ENCODE data around the gene TREM1.
"Not testable (repeated sequence)": the region's sequence is repeated elsewhere in the genome, so short reads cannot be mapped to it uniquely, and the experiment has no call there.

Gene TREM1

DNA sequence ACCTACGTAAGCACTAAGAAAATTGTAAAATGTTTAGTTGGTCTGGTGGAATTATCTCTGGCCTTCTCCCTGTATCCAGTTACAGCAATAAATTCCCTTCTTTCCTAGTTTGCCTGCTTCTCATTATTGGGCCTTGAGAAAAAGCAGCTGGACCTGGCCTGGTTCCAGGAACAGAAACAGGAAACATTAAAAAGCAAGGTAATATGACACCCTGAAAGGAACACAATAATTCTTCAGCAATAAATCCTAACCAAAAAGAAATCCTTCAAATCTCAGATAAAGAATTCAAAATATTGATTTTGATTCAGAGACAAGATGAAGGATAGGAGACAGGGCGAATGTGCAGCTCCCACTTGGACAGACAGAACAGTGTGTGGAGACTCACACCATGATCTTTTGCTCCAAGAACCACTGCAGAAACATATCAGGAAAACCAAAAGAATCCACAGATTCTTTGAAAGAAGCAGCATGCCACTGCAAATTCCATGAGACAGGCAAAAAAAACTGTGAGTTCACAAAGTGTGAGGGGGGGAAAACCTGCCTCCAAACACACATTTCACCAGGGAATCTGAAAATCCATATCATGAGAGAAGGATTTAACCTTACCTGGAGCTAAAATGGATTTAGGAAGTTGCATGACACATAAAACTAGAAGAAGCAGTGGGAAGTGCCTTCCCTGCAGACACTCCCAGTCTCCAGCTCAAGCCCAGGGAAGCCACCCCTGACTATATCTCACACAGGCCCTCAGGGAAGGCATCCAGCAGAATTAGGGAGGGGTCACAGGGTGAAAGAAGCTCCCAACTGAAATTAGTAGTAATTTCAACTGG lies 28.9 kb downstream of the TREM1 start:
- no peak for DNase-seq (ENCODE audit: low read depth)

DNA sequence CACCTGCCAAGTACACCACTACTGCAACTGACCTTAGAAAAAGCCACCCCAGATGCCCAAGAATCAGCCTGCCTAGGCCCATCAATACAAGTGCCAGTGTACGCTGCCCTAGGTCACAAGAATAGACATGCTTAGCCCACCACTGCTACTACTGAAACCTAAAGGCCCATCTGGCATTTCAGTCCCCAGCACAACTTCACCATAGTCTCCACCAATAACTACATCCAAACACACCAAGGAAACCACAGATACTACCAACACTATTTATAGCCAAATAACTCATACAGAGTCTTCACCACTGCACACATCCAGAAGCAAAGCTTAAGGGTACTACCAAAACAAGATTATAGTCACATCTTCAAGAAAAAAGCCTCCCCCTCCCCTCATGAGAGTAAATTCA lies 30.1 kb downstream of the TREM1 start:
- DNase-seq (ENCODE audit: low read depth): no peak

DNA sequence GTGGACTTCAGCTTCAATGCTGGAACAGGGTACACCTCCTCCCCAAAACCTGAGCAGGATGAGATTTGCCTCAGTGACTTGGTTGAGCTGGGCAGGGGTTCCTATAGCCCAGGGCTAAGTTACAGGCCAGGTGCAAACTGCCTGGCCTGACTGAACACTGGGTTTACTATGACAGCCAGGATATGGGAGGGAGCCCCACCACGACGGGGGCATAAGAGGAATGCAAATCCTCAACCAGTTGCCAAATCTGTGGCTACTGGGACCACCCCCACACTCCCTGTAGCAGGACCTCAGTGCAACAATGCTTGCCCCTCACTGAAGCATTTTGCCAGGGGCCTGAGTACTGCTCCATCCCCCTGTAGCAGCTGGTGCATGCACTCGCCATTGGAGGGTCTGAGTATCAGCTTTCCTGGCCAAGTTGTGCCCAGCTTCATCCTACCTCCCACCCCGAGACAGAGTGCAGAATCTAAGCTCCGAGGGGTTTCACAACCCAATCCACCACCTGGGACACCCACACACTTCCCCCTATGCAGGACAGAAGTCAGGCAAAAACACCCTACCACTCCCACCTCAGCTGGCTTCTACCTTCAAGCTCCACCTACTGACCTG lies 30.7 kb downstream of the TREM1 start:
- no peak for DNase-seq (ENCODE audit: low read depth)

DNA sequence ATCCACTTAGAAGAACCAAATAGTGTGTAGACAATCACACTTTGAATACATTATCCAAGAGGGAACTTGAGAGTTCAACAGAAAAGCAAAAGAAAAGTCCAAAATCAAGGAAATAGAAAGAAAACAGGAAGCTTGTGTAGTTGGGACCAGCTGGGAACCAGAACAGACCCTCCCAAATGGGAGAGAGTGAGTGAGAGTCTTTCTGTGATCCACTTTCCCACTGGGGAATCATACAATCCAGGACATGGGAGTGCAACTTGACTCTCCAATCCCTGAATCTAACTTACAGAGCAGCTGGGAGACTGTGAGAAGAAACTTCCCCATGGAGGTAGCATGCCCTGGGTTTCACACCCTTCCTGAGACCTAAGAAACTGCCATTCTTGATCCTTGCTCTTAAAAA lies 31.4 kb downstream of the TREM1 start:
- DNase-seq (ENCODE audit: low read depth): no peak

DNA sequence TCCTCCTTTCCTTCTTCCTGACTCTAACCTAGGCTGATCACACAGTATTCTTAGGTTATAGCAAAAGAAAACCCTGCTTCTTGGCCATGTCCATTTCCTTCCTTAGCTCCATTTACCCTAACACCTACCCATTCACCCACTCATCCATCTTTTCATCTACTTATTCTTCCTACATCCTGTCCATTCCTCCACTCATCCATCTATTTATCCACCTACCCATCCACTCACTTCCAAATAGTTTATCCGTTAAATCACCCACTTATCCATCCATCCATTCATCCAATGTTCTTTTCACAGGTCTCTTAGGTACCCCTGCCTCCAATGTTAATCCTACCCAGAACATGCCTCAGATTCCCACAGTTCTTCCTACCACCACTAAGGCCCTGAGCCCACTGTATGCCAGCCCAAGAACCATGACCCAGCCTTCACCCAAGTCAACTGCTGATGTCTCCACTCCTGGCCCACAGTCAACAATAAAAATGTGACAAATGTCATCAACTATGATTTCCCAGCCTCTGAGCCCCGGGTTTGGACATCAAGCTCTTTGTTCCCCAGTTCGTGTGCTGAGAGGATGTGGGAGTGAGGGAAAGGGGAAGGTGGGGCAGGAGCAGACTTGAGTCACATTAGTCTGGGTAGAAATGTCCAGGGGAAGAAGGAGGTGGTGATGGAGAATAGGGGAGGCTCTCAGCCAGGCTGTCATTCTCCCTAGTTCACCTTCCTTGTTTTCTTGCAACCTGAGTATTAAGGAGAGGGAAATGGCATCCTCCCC lies 33.9 kb downstream of the TREM1 start:
- no peak for DNase-seq (ENCODE audit: low read depth)

DNA sequence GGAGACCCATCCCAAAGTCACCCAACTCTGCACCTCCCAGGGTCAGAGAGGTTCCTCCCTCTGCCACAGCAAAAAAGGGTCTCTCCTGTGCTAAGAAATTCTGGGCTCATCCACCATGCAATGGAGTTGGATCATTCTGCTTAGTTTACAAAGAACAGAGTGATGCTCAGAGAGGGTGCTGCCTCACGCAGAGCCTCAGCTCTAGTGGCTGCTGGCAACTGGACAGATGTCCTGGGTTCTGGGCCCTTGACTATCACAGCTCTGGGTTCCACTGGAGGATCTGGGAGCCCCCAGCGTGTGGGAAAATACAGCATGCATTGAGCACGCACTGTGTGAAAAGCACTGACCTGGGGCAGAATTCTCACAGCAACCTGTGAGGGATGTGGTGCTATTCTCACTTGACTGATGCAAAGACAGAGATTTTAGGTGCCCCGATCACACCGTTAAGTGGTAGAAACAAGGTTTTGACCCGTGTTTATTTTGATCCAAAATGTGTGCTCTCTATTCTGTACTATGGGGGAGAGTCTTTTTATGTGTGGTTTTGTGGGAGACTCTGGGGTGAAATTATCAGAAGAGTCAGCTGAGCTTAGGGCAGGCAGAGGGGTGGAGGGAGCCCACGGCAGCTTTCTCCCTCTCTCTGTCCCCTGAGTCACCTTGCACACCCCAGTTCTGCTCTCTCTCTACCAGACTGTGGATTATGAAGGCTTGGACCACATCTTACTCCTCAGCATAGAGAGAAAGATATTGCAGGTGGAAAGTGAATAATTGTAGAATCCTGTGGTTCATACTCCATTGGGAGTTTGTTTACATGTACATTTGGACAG lies 38.4 kb downstream of the TREM1 start:
- no peak for DNase-seq (ENCODE audit: low read depth)

DNA sequence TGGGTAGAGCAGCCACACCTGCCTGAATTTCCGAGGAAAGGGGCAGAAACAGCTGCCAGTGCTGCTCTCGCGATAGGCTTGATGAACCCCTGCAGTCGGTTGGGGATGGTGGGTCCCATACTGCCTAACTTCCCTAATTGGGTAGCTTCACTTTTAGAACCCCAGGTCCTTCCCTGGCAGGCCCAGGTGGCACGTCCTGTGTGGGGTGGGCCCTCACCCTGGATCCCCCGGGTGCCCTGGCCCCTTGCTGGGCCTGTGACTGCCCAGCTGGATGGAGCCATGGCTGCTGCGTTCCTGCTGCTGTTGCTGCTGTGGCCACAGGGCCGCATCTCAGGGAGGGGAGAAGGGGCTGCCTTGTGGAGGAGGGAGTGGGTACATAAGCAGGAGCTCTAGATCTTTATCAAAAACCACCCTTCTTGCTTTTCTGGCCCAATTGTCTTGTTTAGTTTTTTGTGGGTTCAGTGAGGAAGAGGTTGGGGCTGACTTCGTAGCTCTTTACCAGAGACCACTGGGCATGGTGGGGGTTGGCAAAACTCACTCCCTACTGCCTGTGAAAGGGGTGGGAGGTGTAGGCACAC lies 39.1 kb downstream of the TREM1 start:
- no peak for DNase-seq (ENCODE audit: low read depth)

DNA sequence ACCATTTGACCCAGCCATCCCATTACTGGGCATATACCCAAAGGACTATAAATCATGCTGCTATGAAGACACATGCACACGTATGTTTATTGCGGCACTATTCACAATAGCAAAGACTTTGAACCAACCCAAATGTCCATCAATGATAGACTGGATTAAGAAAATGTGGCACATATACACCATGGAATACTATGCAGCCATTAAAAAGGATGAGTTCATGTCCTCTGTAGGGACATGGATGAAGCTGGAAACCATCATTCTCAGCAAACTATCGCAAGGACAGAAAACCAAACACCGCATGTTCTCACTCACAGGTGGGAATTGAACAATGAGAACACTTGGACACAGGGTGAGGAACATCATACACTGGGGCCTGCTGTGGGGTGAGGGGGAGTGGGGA lies 40.0 kb downstream of the TREM1 start:
- DNase-seq (ENCODE audit: low read depth): not testable (repeated sequence)

DNA sequence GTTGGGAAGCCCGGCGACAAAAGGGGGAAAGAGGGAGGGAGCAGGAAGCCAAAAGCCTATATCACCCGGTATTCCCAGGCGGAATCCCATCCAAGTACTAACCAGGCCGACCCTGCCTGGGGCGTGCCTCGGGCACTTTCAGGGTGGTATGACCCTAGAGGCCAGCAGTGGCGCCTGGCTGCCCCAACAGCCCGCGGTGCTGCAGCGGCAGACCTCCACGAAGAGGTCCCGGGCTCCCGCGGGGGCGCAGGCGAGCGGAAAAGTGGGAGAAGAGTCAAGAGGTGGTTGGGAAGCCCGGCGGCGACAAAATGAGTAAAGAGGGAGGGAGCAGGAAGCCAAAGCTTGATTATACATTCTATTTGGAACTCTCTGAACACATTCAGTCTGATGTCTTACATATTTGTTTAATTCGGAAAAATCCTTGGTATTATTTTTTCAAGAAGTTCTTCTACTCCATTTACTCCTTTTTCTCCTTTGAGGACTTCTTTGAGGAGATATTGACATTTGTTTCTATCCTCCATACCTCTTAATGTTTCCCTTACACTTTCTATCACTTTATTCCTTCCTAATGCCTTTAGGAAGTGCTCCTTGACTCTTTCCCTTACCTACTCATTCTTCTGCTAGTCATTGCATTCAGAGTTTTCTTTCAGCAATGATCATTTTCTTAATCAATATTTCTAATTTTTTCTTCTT lies 46.9 kb downstream of the TREM1 start:
- DNase-seq (ENCODE audit: low read depth): no peak

DNA sequence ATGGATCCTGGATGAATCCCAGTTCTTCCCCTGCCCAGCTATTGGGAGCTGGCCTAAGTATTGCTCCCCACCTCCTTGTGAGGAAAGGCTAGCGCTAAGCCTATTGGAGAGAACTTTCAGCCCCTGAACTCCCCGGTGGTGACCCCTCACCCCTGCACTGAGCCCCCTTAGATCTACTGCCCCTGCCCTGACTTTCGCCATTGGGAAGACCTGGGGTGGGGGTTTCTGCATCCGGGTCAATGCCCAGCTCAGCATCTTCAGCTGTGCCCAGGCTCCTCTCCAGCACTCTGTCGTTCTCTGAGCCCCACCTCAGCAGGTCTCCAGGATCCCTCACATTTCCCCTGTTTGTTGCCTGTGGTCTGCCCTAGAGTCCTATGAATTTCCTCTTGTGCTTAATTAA lies 49.4 kb downstream of the TREM1 start:
- DNase-seq (ENCODE audit: low read depth): no peak

DNA sequence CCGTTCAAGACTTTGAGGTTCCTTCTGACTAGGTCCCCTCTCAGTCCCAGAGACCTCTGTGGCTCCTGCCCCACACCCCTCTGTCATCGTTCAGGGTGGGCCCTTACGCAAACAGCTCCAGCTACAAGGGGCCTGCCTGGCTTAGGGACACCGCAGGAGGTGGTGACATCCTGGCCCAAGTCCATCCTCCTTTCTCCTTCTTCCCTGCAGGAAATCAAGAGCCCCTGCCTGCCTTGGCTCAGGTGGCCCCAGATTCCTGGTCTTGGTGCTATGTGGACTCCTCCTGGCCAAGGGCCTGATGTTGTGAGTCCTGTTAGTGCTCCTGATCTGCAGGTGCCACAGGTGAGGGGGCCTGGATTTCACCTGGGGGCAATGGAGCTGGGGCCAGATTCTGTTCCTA lies 50.2 kb downstream of the TREM1 start:
- DNase-seq (ENCODE audit: low read depth): no peak

DNA sequence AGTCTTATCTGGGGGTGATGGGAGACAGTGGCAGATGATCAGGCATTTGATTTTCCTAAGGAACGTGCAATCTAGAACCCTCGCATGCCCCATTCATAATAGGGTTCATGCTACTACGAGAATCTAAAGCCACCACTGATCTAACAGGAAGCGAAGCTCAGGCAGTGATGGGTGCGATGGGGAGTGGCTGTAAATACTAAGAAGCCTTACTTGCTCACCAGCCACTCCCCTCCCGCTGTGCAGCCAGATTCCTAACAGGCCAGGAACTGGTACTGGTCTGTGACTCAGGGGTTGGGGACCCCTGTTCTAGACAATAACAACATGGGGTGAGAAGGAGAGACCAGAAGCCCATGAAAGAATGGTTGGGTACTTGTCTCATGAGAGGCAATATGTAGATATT lies 53.8 kb downstream of the TREM1 start:
- DNase-seq (ENCODE audit: low read depth): no peak

DNA sequence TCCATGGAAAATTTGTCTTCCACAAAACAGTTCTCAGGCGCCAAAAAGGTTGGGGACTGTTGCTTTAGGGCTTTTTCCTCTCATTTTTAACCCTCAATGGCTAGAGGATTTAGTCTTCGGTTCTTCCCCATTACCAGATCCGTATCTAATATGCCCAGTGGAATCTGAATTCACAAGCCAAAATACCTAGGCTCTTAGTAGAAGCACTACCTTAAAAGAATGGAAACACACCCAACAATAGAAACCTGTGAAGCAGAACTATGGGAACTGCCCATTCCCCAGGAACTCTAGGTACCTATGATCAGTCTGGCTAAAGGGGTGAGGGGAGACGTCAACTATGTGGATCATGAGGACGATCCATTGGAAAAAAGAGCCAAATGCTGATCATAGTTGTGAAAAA lies 55.2 kb downstream of the TREM1 start:
- DNase-seq (ENCODE audit: low read depth): no peak

DNA sequence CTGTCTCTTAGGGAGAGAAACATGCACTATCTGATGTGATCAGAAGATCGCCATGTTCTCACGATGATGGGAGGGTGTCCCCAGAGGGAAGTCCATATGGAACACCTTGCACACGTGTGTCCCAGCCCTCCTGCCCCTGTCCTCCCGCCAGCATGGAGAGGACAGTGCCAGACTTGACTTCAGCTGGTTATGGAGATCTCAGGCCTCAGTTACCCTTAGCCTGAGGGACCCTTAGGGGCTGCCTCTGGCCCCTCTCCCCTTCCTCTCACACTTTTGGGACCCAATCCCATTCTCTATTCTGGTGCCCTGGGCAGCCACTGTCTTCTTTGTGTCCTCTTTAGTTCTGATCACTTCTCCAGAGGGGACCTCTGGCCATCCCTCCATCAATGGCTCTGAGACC lies 56.8 kb downstream of the TREM1 start:
- no peak for DNase-seq (ENCODE audit: low read depth)

DNA sequence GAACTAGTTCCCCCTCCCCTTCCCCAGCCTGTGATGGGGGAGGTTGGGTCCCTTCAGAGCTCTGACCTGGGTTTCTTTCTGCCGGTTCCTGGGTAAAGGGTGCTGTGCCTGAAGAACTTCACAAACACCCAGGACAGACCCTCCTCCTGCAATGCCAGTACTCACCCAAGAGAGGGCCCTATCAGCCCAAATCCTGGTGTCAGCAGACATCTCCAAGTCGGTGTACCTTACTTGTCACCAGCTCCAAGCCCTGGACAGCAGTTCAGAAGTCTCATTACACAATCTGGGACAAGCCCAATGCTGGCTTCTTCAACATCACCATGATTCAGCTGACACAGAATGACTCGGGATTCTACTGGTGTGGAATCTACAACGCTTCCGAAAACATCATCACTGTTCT lies 57.9 kb downstream of the TREM1 start:
- DNase-seq (ENCODE audit: low read depth): no peak

DNA sequence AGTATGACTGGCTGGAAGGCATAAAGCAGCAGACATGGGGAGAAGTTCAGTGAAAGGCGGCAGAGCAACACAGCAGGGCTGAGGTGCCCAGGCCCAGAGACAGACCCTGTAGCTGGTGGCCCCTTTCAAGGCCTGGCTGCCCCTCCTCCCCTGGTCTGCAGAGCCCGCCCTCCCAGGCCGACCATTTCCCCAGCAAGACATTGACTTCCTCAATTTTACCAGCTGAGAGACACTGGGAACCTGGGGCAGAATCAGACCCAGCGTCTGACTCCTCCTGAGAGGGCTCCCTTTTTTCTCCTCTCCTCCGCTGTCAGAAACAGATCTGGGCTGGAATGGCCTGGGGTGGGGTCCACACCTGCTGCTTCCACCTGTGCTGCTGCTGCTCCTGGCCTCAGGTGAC lies 58.4 kb downstream of the TREM1 start, which contains the start of gene TREML4:
Gene TREML4 (plus strand): TSS at position 254 of the 400 bp plus-strand sequence. CDS start 79 bp downstream, at position 333.
- DNase-seq (ENCODE audit: low read depth): no peak

DNA sequence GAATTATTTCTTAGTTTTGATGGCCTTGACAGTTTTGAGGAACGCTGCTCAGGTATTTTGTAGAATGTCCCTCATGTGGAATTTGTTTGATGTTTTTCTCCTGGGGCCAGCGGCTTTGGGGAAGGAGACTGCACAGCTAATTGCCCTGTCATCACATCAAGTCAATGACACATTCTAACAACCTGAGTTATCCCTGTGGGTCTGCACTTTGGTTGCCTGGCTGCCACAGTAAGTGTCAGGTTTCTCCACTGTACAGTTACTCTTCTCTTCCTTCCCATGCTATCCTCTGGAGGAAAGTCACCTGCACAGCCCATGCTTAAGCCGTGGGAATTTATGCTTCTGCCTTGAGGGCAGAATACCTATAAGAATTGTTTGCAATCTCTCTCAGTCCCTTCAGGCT lies 59.7 kb downstream of the TREM1 start:
- no peak for DNase-seq (ENCODE audit: low read depth)

DNA sequence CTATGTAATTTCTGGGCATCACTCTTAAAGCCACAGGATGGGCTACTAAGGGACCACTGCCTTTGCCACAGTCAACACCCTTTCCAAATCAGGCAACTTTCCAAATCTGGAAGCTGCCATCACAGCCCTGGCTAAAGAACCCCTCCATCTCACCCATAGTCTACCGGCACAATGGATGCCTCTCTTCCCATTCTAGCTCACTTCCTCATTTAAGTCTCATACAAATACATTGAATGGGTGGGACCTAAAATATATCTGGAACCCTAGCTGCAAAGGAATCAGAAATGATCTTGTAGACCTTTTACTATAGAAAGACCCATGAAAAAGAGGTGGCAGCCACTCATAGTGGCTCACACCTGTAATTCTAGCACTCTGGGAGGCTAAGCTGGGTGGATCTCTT lies 61.7 kb downstream of the TREM1 start:
- no peak for DNase-seq (ENCODE audit: low read depth)
